ENCODE data around the gene NOC2L. TPM values are rescaled to one million over a fixed set of nuclear protein-coding genes. Genes with fewer than 3 reads are reported as not detected.

NOC2L gene
- total RNA-seq (2014; rRNA removed): 100 and 118 TPM in 2 replicates
- polyA plus RNA-seq (2012): 62.0 TPM

DNA sequence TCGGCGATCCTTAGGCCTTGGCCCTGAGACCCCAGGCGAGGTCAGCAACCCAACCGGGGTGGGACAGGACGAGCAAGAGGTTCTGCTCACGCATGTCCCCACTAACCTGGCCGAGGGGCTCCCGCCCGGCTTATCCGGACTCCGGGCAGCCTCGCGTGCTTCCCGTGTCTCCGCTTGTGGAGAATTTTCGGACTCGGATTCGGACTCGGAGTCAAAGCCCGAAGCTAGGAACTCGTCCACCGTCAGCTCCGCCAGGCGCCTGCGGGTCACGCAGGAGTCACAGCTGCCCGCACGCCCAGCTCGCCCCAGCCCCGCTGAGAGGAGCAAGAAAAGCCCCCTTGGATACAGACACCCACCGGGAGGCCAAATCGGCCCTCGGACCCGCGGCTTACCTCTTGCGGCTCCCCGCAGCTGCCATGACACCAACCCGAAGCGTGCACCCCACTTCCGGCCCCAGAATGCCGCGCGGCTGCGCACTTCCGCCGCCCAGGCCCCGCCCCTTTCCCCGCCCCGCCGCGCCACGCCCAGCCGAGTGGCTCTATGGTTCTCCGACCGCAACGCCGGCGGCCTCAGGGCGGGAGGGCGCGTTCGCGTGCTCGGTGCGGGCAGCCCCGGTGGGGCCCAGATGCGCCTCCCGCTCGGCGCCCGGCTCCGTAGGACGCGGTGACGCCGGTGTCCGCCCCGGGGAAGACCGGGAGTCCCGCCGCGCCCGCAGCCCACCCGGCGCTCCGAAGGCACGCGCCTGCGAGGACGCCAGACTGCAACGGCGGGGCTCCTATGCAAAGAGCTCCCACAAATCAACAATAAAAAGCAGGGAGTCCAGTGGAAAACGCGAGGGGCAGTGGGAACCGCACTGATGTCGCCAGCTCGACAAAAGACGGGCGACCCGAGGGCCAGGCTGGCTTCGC lies at the start of gene NOC2L:
Gene NOC2L, minus strand, starts transcription at position 434 of the 908 bp plus-strand sequence. Its CDS starts 16 bp downstream, at position 418.
- DNase-seq (ENCODE audit: low read depth): peak; percentile 81

DNA sequence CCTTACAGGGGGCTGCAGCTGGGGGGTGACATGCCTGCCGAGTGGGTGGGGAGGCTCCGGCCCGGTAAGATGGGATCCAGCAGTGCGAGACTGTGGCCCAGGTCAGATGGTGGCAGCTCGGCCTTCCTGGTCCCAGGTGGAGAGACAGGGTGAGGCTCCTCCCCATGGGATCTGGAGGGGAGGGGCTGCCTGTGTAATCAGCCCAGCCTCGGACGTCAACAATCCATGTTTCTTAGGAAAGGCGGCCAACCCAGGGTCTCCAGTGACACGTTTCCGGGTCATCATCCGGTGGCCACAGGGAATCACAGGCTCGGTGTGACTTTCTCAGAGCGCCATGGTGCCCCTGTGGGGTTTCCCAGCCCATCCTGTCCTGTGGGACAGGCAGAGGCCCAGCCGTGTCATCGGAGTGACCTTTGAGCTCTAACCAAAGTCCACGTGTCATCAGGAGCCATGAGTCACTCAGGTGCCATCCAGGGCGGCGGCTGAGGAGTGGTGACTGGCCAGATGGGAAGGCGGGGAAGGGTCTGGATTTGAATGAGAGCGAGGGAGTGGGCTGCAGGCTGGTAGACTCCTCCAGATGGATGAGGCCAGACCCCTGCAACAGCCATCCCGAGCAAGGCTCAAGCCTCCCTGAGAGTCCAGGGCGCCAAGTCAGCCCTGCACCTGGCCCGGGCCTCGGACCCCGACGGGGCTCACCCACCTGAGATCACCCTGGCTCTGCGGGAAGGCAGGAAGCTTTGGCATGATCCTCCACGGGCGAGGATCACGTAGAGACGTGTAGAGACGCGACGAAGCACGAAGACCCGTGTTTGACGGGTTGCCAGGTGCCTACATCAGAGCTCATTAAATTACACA lies 47.5 kb upstream of the NOC2L start:
- DNase-seq (ENCODE audit: low read depth): no peak

DNA sequence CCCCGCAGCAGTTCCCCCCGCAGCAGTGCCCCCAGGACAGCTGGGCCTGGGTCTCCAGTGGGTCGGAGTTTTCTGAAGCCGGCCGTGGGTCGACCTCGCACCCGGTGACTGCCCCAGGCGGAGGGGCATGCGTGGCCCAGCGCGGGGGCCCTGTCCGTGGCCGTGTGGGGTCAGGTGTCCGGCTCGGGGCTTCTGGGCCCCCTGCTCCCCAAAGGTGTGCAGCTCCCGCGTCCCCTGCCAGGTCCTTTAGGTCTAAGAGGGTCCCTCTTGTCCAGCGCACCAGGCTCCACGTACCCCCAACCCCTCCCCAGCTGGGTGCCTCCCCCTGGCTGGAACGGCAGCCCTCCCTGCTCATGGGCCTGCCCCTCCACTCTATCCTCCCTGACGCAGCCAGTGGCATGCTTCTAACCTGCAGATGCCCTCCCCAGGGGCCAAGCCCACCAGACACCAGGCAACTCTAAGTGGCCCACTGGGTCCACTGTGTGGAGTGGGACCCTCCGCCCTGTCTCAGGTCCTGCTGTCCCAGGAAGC lies 46.8 kb upstream of the NOC2L start:
- no peak for DNase-seq (ENCODE audit: low read depth)

DNA sequence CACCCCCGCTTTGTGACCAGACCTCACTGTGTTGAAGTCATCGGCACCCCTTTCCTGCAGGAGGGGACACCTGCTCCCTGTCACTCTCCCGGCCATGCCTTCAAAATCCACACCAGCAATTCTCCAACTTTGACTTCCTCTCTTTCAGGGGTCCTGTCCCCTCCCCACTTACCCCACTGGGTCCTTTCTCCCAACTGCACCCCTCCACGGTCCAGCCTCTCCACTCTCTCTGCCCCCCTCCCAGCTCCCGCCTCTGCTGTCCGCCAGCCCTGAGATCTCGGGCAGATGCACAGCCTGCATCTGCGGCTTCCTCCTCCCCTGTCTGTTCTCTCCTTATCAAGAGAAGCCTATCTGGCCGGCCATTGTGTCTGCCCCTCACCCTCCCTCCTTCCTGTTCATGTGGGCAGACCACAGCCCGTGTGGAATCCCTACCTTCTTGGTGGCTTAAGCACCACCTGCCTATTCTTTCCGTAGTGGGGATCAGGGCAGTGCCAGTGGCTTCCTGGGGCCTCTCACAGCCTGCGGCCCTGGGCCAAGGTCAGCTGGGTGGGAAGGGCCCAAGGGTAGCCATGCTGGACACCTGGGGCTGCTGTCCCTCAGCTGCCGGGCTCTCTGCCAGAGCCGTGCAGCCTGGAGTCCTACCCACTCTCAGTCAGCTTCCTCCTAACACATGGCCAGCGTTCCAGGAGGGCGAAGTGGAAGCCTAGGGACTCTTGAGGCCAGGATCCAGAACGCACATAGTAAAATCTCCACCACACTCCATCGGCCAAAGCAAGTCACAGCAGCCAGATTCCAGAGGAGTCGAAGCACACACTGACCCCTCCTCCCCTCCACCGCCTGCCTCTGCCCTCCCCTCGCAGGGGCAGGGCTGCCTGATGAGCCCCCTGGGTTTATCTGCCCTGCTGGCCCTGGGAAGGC lies 46.0 kb upstream of the NOC2L start:
- peak; percentile 66 for DNase-seq (ENCODE audit: low read depth)

DNA sequence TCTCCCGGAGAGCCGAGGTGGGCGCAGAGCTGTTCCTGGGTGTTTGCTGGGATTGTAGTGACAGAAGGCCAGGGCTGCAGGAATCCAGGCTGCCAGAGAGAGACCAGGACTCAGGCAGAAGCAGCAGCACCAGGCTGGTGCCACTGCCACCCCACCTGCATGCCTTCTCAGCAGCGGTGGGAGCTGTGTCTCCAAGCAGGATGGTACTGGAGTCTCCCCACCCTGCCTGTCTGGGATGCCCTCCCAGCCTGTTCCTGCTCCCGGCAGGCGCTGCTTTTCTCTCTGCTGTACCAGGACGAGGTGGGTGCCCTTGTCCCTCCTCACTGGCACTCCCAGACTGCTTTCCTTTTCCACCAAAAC lies 45.3 kb upstream of the NOC2L start:
- no peak for DNase-seq (ENCODE audit: low read depth)

DNA sequence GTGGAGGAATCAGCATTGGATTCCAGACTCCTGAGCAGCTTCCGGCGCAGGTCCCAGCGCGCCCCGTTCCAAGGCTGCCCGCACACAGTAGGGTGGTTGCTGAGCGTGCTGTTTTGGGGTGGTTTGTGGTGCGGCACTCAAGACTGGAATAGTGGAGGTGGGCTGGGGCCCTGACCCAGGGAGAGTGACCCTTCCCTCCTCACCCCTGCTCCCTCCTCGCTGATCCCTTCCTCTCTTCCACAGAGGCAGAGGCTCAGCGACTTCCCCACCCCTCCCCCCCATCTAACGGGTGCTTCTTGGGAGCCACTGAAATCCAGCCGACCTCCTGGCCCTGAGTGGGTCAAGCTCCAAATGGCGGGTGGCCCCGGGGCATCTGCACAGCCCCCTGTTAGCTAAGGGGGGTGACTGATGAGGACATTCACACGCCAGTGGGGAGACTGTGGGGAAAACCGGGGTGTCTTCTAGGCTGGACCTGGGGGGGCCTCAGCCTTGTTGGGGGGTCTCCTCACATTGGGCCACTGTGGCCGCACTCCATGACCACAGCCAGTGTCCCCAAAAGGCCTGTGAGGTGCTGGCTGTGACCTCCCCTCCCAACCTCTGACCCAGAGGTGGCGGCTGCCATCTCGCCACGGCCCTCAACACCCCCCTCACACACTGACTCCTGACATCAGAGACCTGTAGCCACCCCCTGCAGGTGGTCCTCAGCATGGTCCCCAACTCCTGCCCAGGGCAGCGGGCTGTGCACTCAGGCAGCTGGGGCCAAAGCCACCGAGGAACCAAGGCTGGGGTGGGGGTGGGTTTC lies 44.8 kb upstream of the NOC2L start:
- DNase-seq (ENCODE audit: low read depth): no peak

DNA sequence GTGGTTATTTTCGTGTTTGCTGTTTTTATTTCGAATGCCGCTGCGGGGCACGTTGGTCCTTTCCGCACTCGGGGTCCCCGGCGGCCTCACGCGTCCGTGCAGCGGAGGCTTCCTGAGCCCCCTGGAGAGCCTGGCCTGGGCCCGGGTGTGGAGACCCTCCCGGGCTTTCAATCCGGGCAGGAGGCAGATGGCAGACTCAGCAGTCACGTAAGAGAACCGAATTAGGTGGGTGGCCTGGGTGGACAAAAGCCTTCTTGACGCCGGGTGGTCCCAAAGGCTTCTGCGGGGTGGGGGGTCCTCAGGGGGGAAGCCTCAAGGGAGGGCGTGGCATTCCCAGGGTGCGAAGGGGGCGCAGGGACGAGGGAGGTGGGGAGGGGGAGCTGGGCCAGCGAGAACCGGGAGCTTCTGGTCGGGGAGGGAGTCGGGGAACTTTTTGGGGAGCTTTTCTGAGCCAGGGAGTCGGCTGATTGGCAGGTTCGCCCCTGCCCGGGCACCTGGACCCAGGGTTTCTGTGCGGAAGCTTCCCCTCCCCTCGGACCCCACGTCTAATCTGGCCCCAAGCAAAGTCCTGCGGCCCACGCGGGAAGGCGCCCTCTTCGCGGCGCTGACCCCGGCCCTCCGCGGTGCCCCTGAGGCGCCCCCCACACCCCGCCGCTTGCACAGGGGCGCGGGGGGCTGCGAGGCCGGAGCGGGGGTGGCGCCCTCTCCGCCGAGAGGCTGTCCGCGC lies 42.2 kb upstream of the NOC2L start:
- DNase-seq (ENCODE audit: low read depth): no peak

- DNase-seq (ENCODE audit: low read depth): peak; percentile 51
Measured at GRCh38 chr1:1000357-1001056, 41.5 kb upstream of the NOC2L start.

GRCh38 chr1:999725-1000356 lies 40.8 kb upstream of the NOC2L start, which contains the start of gene HES4:
TSS of gene HES4 (minus strand) at chr1:1000097. CDS start at chr1:999973, 124 bp downstream.
- DNase-seq (ENCODE audit: low read depth): peak; percentile 73

GRCh38 chr1:998995-999724 lies 40.1 kb upstream of the NOC2L start:
- DNase-seq (ENCODE audit: low read depth): no peak

DNA sequence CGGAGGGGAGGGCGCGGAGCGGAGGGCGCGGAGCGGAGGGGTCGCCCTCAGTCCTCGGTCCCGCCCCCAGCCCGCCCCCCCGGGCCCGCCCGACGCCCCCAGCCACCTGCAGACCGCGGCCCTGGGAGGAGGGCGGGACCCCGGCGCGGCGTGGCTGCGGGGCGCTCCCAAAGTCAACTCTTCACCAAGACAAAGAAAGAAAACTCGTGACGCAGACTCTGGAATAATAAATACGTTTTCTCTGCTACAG lies 39.6 kb upstream of the NOC2L start:
- no peak for DNase-seq (ENCODE audit: low read depth)

DNA sequence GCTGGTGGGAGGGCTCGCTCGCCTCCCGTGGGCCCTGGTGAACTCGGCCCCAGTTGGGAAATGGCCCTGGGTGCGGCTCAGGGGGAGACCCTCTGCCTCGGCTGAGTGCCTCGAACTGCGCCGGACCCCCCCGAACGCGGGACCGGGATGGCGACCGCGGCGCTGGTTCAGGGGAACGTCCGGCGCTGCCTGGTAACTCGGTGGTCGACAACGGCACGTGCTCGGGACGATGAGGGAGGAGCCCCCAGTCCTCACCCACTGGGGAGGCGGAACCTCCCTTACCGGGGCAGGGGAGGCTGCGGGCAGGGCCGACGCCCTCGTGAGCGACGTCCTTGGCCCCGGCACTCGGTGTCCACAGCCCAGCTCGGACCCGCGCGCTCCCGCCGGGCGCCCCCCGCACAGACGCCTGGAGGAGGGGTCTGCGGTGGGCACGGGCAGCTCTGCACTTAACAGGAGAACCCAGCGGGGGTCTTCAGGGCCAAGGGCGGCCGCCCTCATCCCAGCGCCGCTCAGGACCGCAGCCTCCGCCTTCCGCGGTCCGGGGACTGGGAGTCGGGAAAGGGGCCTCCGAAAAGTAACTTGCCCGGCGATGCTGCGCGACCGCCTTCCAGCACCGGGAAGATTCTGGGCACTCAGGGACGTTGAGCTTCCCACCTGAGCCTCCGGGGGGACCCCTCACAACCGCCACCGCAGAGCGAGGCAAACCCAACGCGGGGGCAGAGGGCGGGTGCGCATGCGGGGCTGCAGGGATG lies 39.1 kb upstream of the NOC2L start:
- no peak for DNase-seq (ENCODE audit: low read depth)

GRCh38 chr1:997713-997992 lies 38.6 kb upstream of the NOC2L start:
- no peak for DNase-seq (ENCODE audit: low read depth)

DNA sequence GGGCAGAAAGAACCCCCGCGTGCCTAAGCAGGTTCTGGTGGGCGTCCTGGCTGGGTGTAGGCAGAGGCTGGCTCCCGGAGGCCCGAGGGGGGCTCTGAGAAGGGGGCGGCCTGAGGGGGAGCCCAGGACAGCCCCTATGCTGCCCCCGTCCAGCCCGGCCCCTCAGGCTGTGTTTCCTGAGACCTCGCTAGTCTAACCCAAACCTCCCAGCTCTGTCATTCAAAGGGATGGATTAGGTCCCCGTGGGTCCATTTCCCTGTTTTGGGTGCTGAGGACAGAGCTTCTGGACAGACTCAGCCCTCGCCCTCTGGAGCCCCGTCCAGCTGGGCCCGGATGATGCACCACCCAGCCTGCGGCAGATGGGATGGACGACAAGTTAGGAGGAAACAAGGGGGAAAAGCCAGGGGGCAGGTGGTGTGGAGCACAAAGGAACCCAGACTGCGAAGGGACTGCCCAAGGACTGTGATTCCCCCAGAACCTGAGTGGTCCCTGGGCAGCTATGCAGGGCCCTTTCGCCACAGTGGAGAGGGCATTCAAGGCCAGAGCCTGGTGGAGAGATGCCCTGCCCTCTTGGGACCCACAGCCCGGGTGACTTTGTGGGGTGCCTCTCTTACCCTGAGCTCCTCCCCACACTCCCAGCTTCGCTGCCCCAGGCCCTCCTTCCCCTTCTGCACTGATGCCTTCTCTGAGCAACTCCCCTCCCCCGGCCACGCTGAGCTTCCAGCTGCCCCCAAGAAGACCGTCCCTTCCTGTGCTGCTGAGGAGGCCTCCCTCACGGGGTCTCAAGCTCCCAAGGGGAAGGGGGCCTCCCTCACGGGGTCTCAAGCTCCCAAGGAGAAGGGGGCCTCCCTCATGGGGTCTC lies 38.0 kb upstream of the NOC2L start:
- DNase-seq (ENCODE audit: low read depth): no peak

- no peak for DNase-seq (ENCODE audit: low read depth)
Measured at GRCh38 chr1:995665-996633, 36.9 kb upstream of the NOC2L start.
